ENCODE data around the gene SPOCD1.

SPOCD1 gene

DNA sequence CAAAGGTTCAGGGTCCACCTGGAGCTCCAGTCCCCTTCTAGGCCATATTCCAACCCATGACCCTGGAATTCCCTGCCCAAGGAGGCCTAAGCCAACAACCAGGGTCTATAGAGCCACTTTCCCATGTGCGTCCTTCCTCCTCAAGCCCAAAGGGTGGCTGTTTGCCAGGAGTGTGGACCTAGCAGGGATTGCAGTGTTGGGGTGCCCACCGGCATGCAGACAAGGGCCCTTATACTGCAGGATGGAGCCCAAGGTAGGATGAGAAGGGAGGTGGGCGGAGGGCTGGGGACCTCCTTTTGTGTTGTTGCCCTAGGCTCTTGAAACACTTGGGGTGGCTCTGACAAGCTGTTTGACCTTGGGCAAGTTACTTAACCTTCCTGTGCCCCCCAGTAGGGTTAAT, 32.0 kb downstream of the SPOCD1 start:
- H3K4me1 ChIP-seq (ENCODE audit: insufficient read depth, low read length) = peaks cover 25% of the 10 kb centered on the region
- no peaks in the 10 kb centered on the region for H3K36me3 ChIP-seq (ENCODE audit: insufficient read depth, low read depth, low read length)
- H3K9me3 ChIP-seq (ENCODE audit: insufficient read depth, low read depth, low read length) = no peaks in the 10 kb centered on the region
- H3K27me3 ChIP-seq (ENCODE audit: insufficient read depth, low read length) = no peaks in the 10 kb centered on the region; the same call in 1 of the 2 replicates
- no peak overlapping the region for H3K4me3 ChIP-seq (ENCODE audit: low read length)
- no peak overlapping the region for H3K27ac ChIP-seq (ENCODE audit: low read length)
- no peak overlapping the region for H3K9ac ChIP-seq (ENCODE audit: low read depth, low read length)

- peaks cover 5% of the 10 kb centered on the region; the same call in 1 of the 2 replicates for H3K27me3 ChIP-seq (ENCODE audit: insufficient read depth, low read length)
- H3K4me1 ChIP-seq (ENCODE audit: insufficient read depth, low read length) = peaks cover 23% of the 10 kb centered on the region
- H3K9me3 ChIP-seq (ENCODE audit: insufficient read depth, low read depth, low read length) = no peaks in the 10 kb centered on the region
- peak overlapping the region; percentile 67; the same call in 1 of the 2 replicates for H3K9ac ChIP-seq (ENCODE audit: low read depth, low read length)
- peak overlapping the region; percentile 24; the same call in 1 of the 2 replicates for H3K4me3 ChIP-seq (ENCODE audit: low read length)
- peak overlapping the region; percentile 48 for H3K27ac ChIP-seq (ENCODE audit: low read length)
- H3K36me3 ChIP-seq (ENCODE audit: insufficient read depth, low read depth, low read length) = no peaks in the 10 kb centered on the region
Measured at GRCh38 chr1:31782421-31783410, 33.1 kb downstream of the SPOCD1 start.

DNA sequence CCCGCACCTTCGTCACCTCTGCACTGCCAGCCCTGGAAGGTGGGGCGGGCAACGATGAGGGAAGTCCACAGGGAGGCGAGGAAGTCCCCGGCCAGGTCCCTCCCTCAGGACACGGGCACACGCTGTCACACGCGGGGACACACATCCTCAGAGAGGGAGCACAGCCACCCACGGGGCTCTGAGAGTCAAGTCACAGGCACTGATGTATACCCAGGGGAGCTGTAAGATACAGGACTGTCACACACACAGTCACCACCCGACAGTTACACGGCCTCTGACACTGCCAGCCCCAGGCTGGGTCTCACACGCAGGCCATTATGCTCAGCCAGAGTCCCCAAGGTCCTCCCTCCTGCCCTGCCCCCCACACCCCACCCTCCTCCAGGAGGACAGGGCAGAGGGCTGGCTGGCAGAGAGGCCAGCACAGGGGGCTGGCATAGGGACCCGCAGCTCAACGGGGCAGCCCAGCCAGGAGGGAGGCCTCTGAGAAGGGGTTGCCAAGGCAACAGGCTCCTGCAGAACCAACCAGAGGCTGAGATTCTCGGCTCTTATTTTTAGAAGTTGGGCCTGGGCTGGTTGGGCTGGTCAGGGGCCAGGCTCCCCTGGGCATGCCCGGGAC, 34.0 kb downstream of the SPOCD1 start:
- Histone ChIP-seq H3K9ac (ENCODE audit: low read depth, low read length) (no peak overlapping the region), H3K9me3 (ENCODE audit: insufficient read depth, low read depth, low read length) (no peaks in the 10 kb centered on the region), H3K27me3 (ENCODE audit: insufficient read depth, low read length) (peaks cover 5% of the 10 kb centered on the region; the same call in 1 of the 2 replicates), H3K36me3 (ENCODE audit: insufficient read depth, low read depth, low read length) (no peaks in the 10 kb centered on the region), H3K4me1 (ENCODE audit: insufficient read depth, low read length) (peaks cover 21% of the 10 kb centered on the region), H3K4me3 (ENCODE audit: low read length) (no peak overlapping the region), H3K27ac (ENCODE audit: low read length) (no peak overlapping the region)

DNA sequence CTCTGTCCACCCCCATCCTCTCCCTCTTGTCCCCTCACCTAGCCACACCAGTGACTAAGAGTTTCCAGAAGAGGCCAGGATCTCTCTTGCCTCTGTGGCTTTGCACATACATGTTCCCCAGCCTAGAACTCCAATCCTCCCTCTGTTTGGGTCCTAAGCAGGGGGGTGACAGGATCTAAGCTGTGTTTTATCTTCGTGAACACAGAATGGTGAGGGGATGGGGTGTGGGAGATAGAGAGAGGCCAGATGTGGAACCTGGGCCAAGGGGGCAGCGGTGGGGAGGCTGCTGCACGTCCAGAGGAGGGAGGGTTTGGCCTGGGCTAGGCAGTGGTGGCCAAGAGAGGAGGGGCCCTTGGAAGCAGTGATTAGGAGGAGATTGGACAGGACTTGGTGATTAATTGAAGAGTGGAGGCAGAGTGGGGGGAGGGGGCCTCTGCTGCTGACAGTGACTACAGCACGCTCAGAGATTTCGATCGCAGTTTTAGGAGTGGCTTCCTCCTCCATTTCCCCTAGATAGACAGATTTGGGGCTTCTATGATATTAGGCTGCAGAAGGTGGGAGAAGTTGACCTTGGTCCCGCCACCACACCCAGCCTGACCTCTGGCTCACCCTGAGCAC, 34.6 kb downstream of the SPOCD1 start:
- Histone ChIP-seq H3K27me3 (ENCODE audit: insufficient read depth, low read length) (peaks cover 10% of the 10 kb centered on the region; the same call in 1 of the 2 replicates), H3K4me3 (ENCODE audit: low read length) (no peak overlapping the region), H3K36me3 (ENCODE audit: insufficient read depth, low read depth, low read length) (no peaks in the 10 kb centered on the region), H3K4me1 (ENCODE audit: insufficient read depth, low read length) (peaks cover 21% of the 10 kb centered on the region), H3K9me3 (ENCODE audit: insufficient read depth, low read depth, low read length) (no peaks in the 10 kb centered on the region), H3K27ac (ENCODE audit: low read length) (no peak overlapping the region), H3K9ac (ENCODE audit: low read depth, low read length) (no peak overlapping the region)

GRCh38 chr1:31780632-31781031, 35.2 kb downstream of the SPOCD1 start:
- Histone ChIP-seq H3K27ac (ENCODE audit: low read length) (no peak overlapping the region), H3K36me3 (ENCODE audit: insufficient read depth, low read depth, low read length) (no peaks in the 10 kb centered on the region), H3K27me3 (ENCODE audit: insufficient read depth, low read length) (peaks cover 16% of the 10 kb centered on the region), H3K4me1 (ENCODE audit: insufficient read depth, low read length) (peaks cover 21% of the 10 kb centered on the region), H3K9me3 (ENCODE audit: insufficient read depth, low read depth, low read length) (no peaks in the 10 kb centered on the region), H3K9ac (ENCODE audit: low read depth, low read length) (no peak overlapping the region), H3K4me3 (ENCODE audit: low read length) (no peak overlapping the region)

DNA sequence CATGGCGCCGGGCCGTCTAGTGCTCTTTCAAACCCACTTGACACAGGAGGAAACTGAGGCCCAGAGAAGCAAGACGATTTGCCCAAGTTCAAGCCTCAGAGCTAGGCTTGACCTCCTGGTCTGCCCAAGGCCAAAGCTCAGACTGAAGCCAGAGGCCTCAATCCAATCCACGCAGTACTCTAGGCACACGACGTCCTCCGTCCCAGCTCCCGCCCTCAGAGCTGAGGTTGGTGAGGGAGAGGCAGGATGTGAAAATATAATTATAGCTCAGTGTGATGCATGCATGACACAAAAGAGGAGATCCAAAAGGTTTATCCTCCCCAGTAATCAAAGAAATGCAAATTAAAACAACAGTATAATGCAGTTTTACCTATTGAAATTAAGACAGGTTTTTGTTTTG, 36.1 kb downstream of the SPOCD1 start:
- peaks cover 26% of the 10 kb centered on the region for H3K27me3 ChIP-seq (ENCODE audit: insufficient read depth, low read length)
- H3K9me3 ChIP-seq (ENCODE audit: insufficient read depth, low read depth, low read length) = no peaks in the 10 kb centered on the region
- H3K4me1 ChIP-seq (ENCODE audit: insufficient read depth, low read length) = peaks cover 21% of the 10 kb centered on the region
- H3K9ac ChIP-seq (ENCODE audit: low read depth, low read length) = no peak overlapping the region
- H3K27ac ChIP-seq (ENCODE audit: low read length) = no peak overlapping the region
- H3K4me3 ChIP-seq (ENCODE audit: low read length) = no peak overlapping the region
- H3K36me3 ChIP-seq (ENCODE audit: insufficient read depth, low read depth, low read length) = no peaks in the 10 kb centered on the region

DNA sequence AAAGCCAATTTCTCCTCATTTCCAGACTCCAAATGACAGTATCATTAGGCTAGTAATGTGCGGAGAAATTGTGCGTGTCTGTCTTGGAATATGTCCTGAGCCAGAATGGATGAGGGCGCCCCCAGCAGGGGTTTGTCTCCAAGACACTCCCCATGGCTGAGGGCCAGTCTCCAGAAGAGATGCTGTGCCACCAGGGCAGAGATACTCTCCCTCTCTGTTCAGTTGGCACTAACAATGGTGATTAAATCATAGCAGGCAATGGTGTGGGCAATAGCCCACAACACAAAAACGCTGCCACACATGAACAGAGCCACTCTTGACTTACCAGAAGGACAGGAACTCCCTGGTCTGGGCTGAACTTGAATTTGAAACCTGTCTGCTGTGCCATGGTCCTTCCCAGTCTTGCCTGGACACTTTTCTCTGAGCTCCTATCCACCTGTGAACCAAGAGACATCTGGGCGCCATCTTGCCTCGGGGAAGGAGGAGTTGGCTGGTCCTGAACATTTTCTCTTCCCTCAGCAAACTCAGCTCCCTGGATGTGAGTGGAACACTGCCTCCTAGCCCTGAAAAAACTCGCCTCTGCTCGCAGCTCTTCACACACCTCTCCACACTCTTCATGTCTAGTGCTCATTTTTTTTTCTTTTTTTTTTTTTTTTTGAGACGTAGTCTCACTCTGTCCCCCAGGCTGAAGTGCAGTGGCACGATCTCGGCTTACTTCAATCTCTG, 36.9 kb downstream of the SPOCD1 start:
- peaks cover 33% of the 10 kb centered on the region for H3K27me3 ChIP-seq (ENCODE audit: insufficient read depth, low read length)
- no peaks in the 10 kb centered on the region for H3K9me3 ChIP-seq (ENCODE audit: insufficient read depth, low read depth, low read length)
- H3K4me1 ChIP-seq (ENCODE audit: insufficient read depth, low read length) = peaks cover 21% of the 10 kb centered on the region
- no peak overlapping the region for H3K27ac ChIP-seq (ENCODE audit: low read length)
- no peak overlapping the region for H3K9ac ChIP-seq (ENCODE audit: low read depth, low read length)
- no peaks in the 10 kb centered on the region for H3K36me3 ChIP-seq (ENCODE audit: insufficient read depth, low read depth, low read length)
- no peak overlapping the region for H3K4me3 ChIP-seq (ENCODE audit: low read length)

DNA sequence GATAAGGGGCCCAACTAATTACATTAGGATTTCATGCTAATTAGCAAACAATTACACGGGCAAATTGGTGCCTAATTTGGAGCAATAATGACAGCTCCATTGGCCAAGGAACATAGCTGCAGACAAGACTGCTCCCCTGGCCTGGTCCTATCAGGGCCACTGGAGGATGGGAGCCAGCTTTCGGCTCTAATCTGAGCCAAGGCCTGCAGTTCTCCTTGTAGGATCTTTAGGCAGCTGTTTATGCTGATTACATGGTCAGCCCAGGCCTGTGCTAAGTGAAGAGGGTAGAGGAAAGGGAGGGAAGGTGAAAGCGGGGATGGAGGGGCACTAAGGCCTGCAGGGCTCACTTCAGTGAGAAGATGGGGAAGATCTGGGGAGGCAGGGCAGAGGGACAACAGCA, 39.3 kb downstream of the SPOCD1 start:
- Histone ChIP-seq H3K27ac (ENCODE audit: low read length) (no peak overlapping the region), H3K36me3 (ENCODE audit: insufficient read depth, low read depth, low read length) (no peaks in the 10 kb centered on the region), H3K9ac (ENCODE audit: low read depth, low read length) (no peak overlapping the region), H3K4me1 (ENCODE audit: insufficient read depth, low read length) (0 out of 2 replicates have a peak, but pooled peaks cover 3% of the 10 kb centered on the region), H3K27me3 (ENCODE audit: insufficient read depth, low read length) (peaks cover 58% of the 10 kb centered on the region), H3K9me3 (ENCODE audit: insufficient read depth, low read depth, low read length) (no peaks in the 10 kb centered on the region), H3K4me3 (ENCODE audit: low read length) (no peak overlapping the region)

DNA sequence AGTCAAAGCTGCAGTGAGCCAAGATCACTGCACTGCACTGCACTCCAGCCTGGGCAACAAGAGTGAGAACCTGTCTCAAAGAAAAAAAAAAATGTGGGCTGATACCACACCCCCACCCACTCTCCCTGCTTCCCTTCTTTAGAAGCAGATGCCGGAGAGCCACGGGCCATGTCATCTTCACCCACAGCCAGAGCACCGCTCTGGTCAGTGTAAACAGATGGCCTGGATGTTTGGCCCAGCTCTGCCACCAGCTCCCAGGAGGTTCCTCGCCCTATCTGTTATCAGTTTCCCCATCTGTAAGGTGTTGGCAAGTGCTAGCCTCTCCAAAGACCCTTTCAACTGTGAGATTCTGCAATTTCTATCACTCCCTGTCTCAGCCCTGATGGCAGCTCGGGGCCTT, 39.8 kb downstream of the SPOCD1 start:
- H3K4me3 ChIP-seq (ENCODE audit: low read length) = no peak overlapping the region
- 0 out of 2 replicates have a peak, but pooled peaks cover under 1% of the 10 kb centered on the region for H3K4me1 ChIP-seq (ENCODE audit: insufficient read depth, low read length)
- no peaks in the 10 kb centered on the region for H3K36me3 ChIP-seq (ENCODE audit: insufficient read depth, low read depth, low read length)
- H3K27ac ChIP-seq (ENCODE audit: low read length) = no peak overlapping the region
- H3K9me3 ChIP-seq (ENCODE audit: insufficient read depth, low read depth, low read length) = no peaks in the 10 kb centered on the region
- no peak overlapping the region for H3K9ac ChIP-seq (ENCODE audit: low read depth, low read length)
- peaks cover 62% of the 10 kb centered on the region for H3K27me3 ChIP-seq (ENCODE audit: insufficient read depth, low read length)

GRCh38 chr1:31775210-31775999, 40.4 kb downstream of the SPOCD1 start:
- no peak overlapping the region for H3K4me3 ChIP-seq (ENCODE audit: low read length)
- no peaks in the 10 kb centered on the region; the same call in 1 of the 2 replicates for H3K4me1 ChIP-seq (ENCODE audit: insufficient read depth, low read length)
- no peak overlapping the region for H3K27ac ChIP-seq (ENCODE audit: low read length)
- H3K36me3 ChIP-seq (ENCODE audit: insufficient read depth, low read depth, low read length) = no peaks in the 10 kb centered on the region
- H3K27me3 ChIP-seq (ENCODE audit: insufficient read depth, low read length) = peaks cover 69% of the 10 kb centered on the region
- no peak overlapping the region for H3K9ac ChIP-seq (ENCODE audit: low read depth, low read length)
- no peaks in the 10 kb centered on the region for H3K9me3 ChIP-seq (ENCODE audit: insufficient read depth, low read depth, low read length)
